ENCODE measurements around the gene SLC29A1.
A peak's percentile ranks its signal among the peaks of the same experiment; 100 is the strongest.

Gene SLC29A1

DNA sequence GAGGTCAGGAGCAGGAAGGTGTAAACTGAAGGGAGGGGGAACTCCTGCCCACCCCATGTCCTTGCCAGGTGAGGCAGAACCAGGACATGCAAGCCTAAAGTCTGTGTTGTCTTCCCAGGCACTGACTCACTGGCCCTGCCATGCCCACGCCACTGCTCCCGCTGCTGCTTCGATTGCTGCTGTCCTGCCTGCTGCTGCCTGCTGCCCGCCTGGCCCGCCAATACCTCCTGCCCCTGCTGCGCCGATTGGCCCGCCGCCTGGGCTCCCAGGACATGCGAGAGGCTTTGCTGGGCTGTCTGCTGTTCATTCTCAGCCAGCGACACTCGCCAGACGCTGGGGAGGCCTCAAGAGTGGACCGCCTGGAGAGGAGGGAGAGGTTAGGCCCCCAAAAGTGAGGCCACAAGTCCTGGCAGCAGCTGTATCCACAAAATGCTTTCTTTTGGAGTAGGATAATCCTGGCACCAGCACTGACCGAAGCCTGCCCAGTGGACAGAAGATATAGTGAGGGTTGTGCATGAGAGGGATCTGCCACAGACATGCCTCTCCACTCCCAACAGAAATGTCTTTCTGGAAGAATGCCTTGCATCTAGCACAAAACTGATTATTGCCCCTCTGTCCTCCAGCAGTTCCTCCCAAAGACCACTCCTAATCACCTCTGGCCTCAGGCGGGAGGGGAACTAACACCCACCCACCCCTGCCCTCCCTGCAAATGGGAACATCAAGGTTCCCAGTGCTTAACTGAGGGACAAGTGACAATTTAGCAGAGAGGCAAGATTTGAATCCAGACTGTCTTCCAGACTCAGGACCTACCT is 5.9 kb upstream of the SLC29A1 start:
- H3K27me3 ChIP-seq (ENCODE audit: control insufficient read depth, insufficient read depth, low read length) = no peaks in the 10 kb centered on the region
- peak overlapping the region; percentile 62 for H3K4me3 ChIP-seq (ENCODE audit: low read length)
- H3K36me3 ChIP-seq (ENCODE audit: control insufficient read depth, low read depth, low read length) = no peaks in the 10 kb centered on the region
- H3K4me1 ChIP-seq (ENCODE audit: control insufficient read depth, low read depth, low read length) = peaks cover 40% of the 10 kb centered on the region
- no peak overlapping the region for H3K9ac ChIP-seq (ENCODE audit: low read length)
- no peak overlapping the region for H3K27ac ChIP-seq (ENCODE audit: low read length)
- H3K9me3 ChIP-seq (ENCODE audit: control insufficient read depth, low read depth, low read length) = no peaks in the 10 kb centered on the region

DNA sequence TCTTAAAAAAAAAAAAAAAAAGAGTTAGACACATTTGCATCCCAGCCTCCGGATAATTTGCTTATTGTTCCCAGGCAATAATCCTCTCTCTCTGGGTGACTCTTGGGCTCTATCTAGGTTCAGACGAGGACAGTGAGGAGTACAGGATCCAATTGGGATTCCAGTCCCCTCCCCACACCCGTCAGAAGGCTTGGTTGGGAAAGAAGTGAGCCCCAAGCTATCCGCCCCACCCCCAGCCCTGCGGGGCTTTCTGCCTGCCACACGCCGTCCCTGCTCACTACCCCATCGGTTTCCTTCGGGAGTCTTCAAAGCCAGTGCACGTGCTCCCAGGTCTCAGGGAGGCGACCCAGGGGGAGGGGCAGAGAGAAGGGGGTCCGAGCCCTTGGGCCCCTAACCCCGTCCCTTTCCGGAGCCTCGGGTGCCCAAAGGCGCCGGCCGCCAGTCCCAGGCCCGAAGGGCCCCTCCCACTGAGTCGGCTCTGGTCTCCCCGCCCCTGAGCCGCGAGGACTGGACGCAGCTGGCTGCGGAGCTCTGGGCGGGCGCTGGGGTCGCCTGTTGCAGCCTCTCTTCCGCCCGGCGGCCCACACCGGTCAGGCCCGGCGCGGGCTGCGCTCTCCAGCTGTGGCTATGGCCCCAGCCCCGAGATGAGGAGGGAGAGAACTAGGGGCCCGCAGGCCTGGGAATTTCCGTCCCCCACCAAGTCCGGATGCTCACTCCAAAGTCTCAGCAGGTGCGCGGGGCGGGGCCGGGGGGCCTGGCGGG is 4.2 kb upstream of the SLC29A1 start:
- H3K27ac ChIP-seq (ENCODE audit: low read length) = peak overlapping the region; percentile 91
- peak overlapping the region; percentile 80 for H3K9ac ChIP-seq (ENCODE audit: low read length)
- H3K4me3 ChIP-seq (ENCODE audit: low read length) = peak overlapping the region; percentile 62

DNA sequence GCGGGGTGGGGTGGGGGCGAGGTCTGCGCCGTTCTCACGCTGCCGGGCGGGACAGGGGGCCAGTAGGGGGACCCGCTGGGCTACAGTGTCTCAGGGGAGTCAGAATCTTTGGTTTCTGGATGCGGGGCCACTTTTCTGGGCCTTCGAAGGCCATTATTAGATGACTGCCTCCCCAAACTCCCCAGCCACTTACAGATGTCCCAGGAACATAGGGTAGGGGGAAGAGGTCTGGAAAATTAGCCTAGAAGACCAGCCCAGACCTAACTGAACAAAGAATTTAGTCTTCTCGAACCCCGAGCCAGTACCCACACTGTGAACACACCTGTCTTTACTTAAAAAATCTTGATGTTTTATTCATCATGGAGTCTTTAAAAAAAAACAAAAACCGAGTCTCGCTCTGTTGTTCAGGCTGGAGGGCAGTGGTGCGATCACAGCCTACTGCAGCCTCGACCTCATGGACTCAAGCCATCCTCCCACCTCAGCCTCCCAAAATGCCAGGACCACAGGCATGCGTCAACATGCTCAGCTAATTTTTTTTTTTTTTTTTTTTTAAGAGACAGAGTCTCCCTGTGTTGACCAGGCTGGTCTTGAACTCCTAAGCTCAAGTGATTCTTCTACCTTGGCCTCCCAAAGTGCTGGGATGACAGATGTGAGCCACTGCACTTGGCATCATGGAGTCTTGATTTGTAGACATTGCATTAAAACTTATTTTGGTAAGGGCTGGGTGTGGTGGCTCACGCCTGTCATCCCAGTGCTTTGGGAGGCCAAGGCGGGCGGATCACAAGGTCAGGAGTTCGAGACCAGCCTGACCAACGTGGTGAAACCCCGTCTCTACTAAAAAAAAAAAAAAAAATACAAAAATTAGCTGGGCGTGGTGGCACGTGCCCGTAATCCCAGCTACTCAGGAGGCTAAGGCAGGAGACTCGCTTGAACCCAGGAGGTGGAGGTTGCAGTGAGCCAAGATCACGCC is 3.3 kb upstream of the SLC29A1 start:
- Histone ChIP-seq H3K4me3 (ENCODE audit: low read length) (peak overlapping the region; percentile 25), H3K27me3 (ENCODE audit: control insufficient read depth, insufficient read depth, low read length) (no peaks in the 10 kb centered on the region), H3K9ac (ENCODE audit: low read length) (peak overlapping the region; percentile 24), H3K27ac (ENCODE audit: low read length) (no peak overlapping the region), H3K9me3 (ENCODE audit: control insufficient read depth, low read depth, low read length) (no peaks in the 10 kb centered on the region), H3K36me3 (ENCODE audit: control insufficient read depth, low read depth, low read length) (no peaks in the 10 kb centered on the region), H3K4me1 (ENCODE audit: control insufficient read depth, low read depth, low read length) (peaks cover 52% of the 10 kb centered on the region)

More for the DNA sequence above, 4.2 kb upstream of the SLC29A1 start:
- no peaks in the 10 kb centered on the region for H3K36me3 ChIP-seq (ENCODE audit: control insufficient read depth, low read depth, low read length)
- peaks cover 46% of the 10 kb centered on the region for H3K4me1 ChIP-seq (ENCODE audit: control insufficient read depth, low read depth, low read length)
- H3K9me3 ChIP-seq (ENCODE audit: control insufficient read depth, low read depth, low read length) = no peaks in the 10 kb centered on the region
- H3K27me3 ChIP-seq (ENCODE audit: control insufficient read depth, insufficient read depth, low read length) = no peaks in the 10 kb centered on the region

DNA sequence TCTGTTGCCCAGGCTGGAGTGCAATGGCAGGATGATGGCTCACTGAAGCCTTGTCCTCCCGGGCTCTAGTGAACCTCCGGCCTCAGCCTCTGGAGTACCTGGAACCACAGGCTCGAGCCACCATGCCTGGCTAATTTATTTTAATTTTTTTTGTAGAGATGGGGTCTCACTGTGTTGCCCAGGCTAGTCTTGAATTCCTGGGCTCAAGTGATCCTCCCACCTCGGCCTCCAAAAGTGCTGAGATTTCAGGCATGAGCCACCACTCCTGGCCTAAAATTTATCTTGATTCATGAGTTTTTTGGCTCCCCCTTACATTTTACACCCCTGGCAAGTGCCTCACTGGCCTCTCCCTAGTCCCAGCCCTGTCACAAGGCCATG is 2.5 kb upstream of the SLC29A1 start:
- H3K9ac ChIP-seq (ENCODE audit: low read length) = no peak overlapping the region

DNA sequence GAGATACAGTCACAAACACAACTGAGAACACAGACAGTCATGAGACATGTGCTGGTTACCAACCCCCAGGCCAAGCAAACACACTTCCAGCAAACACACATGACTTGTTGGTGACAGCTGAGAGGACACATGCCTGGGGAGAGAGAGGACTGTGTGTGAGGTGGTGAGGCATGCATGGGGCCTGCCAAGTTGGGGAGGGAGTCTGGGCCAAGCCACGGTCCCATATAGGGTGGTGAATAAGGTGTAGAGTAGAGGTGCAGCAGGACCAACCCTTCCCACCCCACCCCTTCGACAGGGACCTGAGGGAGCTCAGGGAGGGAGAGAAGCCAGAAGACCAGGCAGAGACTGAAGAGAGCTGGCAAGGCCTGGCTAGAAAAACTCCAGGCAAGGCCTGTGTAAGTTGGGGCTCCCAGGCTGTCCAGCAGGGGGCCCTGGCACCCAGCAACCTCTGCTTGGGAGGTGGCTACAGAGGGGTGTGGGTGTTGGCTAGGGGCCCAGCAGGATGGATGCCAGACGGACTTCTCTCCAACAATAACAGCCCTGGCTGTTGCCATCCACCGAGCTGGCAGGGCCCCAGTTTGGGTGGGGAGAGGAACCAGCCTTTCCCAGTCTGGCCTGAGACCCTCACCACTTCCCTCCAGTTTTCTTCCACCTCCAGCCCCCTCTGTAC is 2.0 kb upstream of the SLC29A1 start:
- Histone ChIP-seq H3K4me3 (ENCODE audit: low read length) (no peak overlapping the region), H3K9me3 (ENCODE audit: control insufficient read depth, low read depth, low read length) (no peaks in the 10 kb centered on the region), H3K4me1 (ENCODE audit: control insufficient read depth, low read depth, low read length) (peaks cover 65% of the 10 kb centered on the region), H3K36me3 (ENCODE audit: control insufficient read depth, low read depth, low read length) (no peaks in the 10 kb centered on the region), H3K27ac (ENCODE audit: low read length) (no peak overlapping the region), H3K27me3 (ENCODE audit: control insufficient read depth, insufficient read depth, low read length) (no peaks in the 10 kb centered on the region), H3K9ac (ENCODE audit: low read length) (no peak overlapping the region)

More for the DNA sequence above, 2.5 kb upstream of the SLC29A1 start:
- Histone ChIP-seq H3K9me3 (ENCODE audit: control insufficient read depth, low read depth, low read length) (no peaks in the 10 kb centered on the region), H3K27me3 (ENCODE audit: control insufficient read depth, insufficient read depth, low read length) (no peaks in the 10 kb centered on the region), H3K27ac (ENCODE audit: low read length) (no peak overlapping the region), H3K4me3 (ENCODE audit: low read length) (no peak overlapping the region), H3K4me1 (ENCODE audit: control insufficient read depth, low read depth, low read length) (peaks cover 60% of the 10 kb centered on the region), H3K36me3 (ENCODE audit: control insufficient read depth, low read depth, low read length) (no peaks in the 10 kb centered on the region)

DNA sequence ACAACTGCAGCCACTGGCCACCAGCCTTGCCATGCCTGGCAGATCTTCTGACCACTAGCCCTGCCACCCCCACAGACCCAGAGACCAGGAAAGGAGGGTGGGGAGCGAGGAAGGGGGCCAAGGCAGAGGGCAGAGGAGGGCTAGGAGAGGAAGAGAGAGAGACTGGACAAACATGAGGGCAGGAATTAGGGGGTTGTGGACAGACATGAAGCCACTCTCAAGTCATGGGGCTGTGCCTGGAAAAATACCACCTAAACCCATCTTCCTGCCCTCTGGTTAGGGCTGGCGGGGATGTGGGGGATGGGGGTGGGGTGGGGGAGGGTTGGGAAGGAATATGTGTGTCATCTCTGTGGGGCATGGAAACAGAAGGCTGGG is 1.4 kb upstream of the SLC29A1 start:
- Histone ChIP-seq H3K27me3 (ENCODE audit: control insufficient read depth, insufficient read depth, low read length) (no peaks in the 10 kb centered on the region), H3K27ac (ENCODE audit: low read length) (no peak overlapping the region), H3K9ac (ENCODE audit: low read length) (no peak overlapping the region), H3K4me3 (ENCODE audit: low read length) (no peak overlapping the region), H3K4me1 (ENCODE audit: control insufficient read depth, low read depth, low read length) (peaks cover 63% of the 10 kb centered on the region), H3K9me3 (ENCODE audit: control insufficient read depth, low read depth, low read length) (no peaks in the 10 kb centered on the region), H3K36me3 (ENCODE audit: control insufficient read depth, low read depth, low read length) (no peaks in the 10 kb centered on the region)

DNA sequence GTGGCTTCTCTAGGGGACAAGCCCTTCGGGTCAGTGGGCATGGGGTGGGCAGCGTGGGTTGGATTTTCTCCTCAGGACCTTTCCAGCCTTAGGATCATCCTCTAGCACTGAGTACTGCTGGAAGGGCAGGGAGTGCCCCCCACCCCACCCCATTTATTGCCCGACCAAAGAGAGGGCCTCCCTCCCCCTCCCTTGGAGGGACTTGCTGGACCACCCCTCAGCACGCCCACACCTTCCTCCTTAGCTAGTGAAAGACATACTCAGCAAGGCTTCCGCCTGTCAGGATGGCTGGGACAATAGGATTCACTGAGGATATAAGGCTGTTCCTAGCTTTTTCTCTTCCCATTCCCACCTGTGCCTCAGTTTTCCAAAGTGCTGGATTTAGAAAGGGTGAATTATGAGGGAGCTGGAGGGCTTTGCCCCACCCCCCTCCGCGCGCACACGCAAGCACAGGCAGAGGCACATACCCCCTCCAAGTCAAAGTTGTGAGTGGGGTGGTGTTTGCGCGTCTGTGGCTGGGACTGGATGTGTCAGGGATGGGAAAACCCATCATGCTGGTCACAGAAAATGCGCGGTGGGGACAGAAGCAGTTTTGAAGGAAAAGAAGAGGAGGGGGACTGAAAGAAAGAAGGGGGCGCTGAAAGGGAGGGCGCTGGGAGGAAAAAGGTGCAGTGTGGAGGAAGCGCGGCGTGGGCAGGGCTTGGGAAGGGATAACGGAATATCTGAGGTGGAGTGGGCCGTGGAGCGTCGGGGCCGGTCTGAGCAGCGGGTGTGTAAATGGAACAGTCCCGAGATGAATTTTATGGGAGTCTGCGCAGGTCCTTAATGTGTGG is 693 bp upstream of the SLC29A1 start:
- Histone ChIP-seq H3K9me3 (ENCODE audit: control insufficient read depth, low read depth, low read length) (no peaks in the 10 kb centered on the region), H3K27ac (ENCODE audit: low read length) (peak overlapping the region; percentile 26), H3K36me3 (ENCODE audit: control insufficient read depth, low read depth, low read length) (peaks cover 3% of the 10 kb centered on the region), H3K4me1 (ENCODE audit: control insufficient read depth, low read depth, low read length) (peaks cover 56% of the 10 kb centered on the region), H3K27me3 (ENCODE audit: control insufficient read depth, insufficient read depth, low read length) (no peaks in the 10 kb centered on the region), H3K9ac (ENCODE audit: low read length) (peak overlapping the region; percentile 44), H3K4me3 (ENCODE audit: low read length) (peak overlapping the region; percentile 97)

DNA sequence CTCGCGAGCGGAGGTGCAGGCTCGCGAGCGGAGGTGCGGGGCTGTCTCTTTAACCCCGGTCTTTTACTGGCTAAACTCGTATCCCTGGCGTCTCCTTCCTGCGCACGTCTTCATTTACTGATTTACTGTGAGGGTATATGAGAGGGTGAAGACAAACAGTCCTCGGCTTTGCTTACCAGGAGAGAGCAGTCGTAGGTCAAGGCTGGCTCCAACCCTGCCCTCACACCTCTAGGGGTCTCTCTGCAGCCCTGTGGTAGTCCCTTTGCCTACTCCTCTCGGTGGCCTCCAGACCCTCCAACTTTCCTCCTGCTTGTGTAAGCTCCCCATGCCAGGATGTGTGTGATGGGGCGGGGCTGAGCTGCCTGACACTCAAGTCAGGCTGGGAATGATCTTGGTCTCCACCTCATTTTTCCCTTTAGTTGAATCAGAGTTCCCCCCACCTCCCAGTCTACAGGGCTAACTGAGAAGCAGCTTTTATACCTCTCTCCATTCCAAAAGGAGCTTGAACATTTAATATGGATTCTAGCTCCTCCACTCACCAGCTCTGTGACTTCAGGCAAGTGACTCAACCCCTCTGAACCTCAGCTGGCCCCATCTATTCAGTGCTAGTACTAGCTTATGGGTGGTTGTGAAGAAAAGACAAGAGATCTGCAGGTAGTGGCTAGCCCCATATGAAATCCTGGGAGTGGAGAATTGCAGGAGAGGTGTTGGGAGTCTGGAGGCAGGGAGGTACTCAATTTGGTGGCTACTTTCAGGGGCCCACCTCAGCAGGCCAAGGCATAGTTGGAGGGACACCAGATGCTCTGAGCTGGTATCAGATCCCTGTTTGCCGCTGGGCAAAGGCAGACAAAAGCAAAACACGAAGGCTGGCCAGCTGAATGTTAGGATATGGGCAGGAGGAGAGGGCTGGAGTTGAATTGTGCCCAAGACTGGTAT is 902 bp downstream of the SLC29A1 start:
- H3K27ac ChIP-seq (ENCODE audit: low read length) = no peak overlapping the region
- peaks cover 42% of the 10 kb centered on the region for H3K4me1 ChIP-seq (ENCODE audit: control insufficient read depth, low read depth, low read length)

DNA sequence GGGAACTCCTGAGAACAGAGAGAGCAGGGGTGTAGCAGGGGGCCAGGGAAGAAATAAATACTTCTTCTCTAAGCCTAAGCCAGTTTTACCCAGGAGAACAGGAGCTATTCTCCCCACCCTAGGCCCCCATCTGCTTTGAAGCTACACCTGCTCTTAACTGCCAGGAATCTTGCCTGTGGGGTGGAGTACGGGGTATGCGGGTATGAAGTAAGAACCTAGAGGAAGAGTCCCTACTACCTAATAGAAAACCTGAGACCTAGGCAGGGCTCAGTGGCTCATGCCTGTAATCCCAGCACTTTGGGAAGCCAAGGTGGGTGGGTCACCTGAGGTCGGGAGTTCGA is 1.5 kb downstream of the SLC29A1 start:
- no peaks in the 10 kb centered on the region for H3K9me3 ChIP-seq (ENCODE audit: control insufficient read depth, low read depth, low read length)
- H3K4me1 ChIP-seq (ENCODE audit: control insufficient read depth, low read depth, low read length) = peaks cover 42% of the 10 kb centered on the region
- peaks cover 24% of the 10 kb centered on the region for H3K36me3 ChIP-seq (ENCODE audit: control insufficient read depth, low read depth, low read length)
- no peaks in the 10 kb centered on the region for H3K27me3 ChIP-seq (ENCODE audit: control insufficient read depth, insufficient read depth, low read length)
- no peak overlapping the region for H3K27ac ChIP-seq (ENCODE audit: low read length)
- peak overlapping the region; percentile 97 for H3K4me3 ChIP-seq (ENCODE audit: low read length)
- no peak overlapping the region for H3K9ac ChIP-seq (ENCODE audit: low read length)

More for the DNA sequence above, 902 bp downstream of the SLC29A1 start:
- no peaks in the 10 kb centered on the region for H3K27me3 ChIP-seq (ENCODE audit: control insufficient read depth, insufficient read depth, low read length)
- H3K9me3 ChIP-seq (ENCODE audit: control insufficient read depth, low read depth, low read length) = no peaks in the 10 kb centered on the region
- peaks cover 19% of the 10 kb centered on the region for H3K36me3 ChIP-seq (ENCODE audit: control insufficient read depth, low read depth, low read length)
- peak overlapping the region; percentile 97 for H3K4me3 ChIP-seq (ENCODE audit: low read length)
- peak overlapping the region; percentile 72 for H3K9ac ChIP-seq (ENCODE audit: low read length)

All from iPS-18a (cell line).